Measurements from ENCODE around the gene MIB2.
"Not testable (repeated sequence)": the region's sequence is repeated elsewhere in the genome, so short reads cannot be mapped to it uniquely, and the experiment has no call there.

Gene MIB2

DNA sequence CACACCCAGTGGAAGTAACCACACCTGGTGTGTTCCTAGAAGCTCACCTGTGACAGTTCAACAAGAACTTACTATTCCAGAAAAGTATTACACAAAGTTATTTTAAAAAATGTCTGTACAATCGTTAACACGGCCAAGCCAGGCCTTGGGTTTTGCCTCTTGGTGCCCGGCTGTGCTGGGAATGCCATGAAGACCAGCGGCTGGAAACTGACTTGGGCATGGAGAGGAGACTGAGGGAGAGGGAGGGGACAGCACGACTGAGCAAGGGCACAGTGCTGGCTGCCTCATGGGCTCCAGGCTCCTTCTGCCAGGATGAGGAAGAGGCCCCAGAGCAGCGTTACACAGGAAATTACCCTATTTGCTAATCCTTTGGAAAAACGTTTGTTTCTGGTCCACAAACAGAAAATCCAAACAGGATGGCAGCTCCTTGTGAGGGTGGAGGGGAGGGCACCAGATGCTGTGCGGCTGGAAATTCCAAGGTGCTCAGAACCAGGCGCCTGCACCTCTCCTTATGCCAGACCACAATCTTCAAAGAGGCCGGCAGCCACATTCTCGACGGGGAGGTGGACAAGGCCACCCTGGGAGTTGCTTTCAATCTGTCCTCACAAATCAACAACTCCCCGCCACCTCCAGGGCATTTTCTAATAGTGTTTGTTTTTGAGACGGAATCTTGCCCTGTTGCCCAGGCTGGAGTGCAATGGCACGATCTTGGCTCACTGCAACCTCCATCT is 47.7 kb downstream of the MIB2 start:
- not testable (repeated sequence) for DNase-seq

GRCh38 chr1:1664318-1664717 is 49.0 kb downstream of the MIB2 start:
- DNase-seq = not testable (repeated sequence)

GRCh38 chr1:1664941-1665814 is 49.9 kb downstream of the MIB2 start:
- no peak for DNase-seq

GRCh38 chr1:1665815-1666251 is 50.5 kb downstream of the MIB2 start:
- no peak for DNase-seq

GRCh38 chr1:1666526-1666925 is 51.2 kb downstream of the MIB2 start:
- no peak for DNase-seq

- no peak for DNase-seq
Observed at GRCh38 chr1:1669468-1670440, 54.5 kb downstream of the MIB2 start.

DNA sequence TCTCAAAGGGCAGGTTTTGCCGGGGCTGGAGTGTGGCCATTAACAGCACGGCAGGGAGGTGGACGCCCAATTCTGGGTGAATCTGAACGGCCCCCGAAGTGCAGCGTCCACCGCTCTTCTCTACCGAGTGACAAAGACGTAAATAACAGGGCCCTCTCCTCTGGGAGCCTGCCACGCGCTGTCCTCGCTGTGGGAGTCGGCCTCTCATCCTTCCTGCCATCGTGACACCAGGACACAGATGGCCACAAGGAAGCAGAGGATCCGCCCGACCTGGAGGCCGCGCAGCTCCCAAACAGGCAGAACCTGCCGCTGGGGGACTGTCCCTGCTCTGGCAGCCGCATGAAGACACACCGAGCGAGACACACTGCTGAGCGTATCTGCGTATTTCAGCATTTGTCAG is 55.6 kb downstream of the MIB2 start:
- no peak for DNase-seq

- no peak for DNase-seq
Observed at GRCh38 chr1:1671365-1672119, 56.2 kb downstream of the MIB2 start.

DNA sequence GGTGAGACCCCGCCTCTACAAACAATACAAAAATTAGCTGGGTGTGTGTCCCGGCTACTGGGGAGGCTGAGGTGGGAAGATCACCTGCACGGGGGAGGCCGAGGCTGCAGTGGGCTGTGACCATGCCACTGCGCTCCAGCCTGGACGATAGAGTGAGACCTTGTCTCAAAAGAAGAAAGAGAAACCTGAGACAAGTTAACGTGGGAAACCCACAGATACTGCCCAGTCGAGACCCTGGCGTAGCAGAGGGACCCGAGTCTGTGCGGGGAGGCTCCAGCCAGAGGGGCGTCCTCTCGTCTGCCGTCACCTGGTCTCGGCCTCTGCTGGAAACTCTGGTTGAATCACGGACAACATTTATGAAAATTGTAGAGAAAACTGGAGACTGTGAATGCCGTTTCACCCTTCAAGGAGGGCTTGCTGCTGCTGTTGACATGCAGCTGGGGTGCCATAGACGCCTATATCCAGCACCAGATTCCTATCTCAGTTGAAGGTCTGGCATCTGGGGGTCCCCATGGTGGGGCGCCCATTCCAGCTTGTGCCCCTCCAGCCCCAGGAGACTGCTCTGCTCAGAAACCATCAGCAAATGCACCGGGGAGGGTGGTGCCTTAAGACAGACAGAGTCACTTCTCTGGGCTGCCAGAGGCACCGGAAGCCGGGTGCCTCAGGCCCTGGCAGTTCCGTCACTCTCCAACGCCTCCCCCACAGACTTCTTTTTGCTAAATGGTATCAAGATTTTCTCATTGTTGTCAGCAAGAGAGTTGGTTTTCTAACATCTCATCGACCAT is 57.1 kb downstream of the MIB2 start:
- no peak for DNase-seq

- not testable (repeated sequence) for DNase-seq
Observed at GRCh38 chr1:1674806-1675205, 59.5 kb downstream of the MIB2 start.

- not testable (repeated sequence) for DNase-seq
Observed at GRCh38 chr1:1675218-1675617, 59.9 kb downstream of the MIB2 start.

- not testable (repeated sequence) for DNase-seq
Observed at GRCh38 chr1:1676087-1676486, 60.8 kb downstream of the MIB2 start.

DNA sequence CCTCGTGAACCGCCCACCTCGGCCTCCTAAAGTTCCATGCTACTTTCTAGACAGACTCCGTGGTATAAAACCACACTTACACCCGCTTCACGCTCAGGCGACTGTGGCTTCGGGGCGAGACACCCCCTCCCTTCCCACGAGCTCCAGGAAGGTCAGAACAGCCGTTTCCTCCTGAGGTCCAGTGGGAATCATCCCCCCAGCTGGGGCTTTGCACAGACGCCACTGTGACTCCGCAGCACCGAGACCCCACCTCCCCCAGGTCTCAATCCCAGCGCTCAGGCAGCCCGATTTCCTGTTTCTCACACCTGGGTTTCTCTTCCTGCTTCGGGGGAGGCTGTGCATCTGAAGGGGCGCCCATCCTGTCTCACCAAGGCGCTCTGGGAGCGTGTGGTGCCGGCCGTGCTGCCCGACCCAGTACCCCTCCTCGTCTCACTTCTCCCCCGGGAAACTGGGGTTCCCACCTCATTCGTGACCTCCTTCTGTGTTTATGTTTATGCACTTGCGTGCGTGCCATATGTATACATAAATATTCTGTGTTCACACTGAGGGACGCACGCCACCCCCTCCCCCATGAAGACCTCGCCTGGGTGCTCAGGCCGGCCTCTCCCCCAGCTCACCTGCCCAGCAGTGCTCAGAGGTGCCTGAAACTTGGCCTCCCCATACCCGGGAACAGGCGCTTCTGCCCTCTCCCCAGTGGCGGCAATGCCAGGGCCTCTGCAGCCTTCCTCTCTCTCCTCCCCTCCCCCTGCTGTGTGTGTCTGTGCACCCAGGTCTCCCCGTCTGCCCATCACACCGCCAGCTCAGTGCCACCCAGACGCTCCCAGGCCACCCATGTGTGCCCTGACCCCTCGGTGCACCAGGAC is 62.6 kb downstream of the MIB2 start:
- DNase-seq = no peak

DNA sequence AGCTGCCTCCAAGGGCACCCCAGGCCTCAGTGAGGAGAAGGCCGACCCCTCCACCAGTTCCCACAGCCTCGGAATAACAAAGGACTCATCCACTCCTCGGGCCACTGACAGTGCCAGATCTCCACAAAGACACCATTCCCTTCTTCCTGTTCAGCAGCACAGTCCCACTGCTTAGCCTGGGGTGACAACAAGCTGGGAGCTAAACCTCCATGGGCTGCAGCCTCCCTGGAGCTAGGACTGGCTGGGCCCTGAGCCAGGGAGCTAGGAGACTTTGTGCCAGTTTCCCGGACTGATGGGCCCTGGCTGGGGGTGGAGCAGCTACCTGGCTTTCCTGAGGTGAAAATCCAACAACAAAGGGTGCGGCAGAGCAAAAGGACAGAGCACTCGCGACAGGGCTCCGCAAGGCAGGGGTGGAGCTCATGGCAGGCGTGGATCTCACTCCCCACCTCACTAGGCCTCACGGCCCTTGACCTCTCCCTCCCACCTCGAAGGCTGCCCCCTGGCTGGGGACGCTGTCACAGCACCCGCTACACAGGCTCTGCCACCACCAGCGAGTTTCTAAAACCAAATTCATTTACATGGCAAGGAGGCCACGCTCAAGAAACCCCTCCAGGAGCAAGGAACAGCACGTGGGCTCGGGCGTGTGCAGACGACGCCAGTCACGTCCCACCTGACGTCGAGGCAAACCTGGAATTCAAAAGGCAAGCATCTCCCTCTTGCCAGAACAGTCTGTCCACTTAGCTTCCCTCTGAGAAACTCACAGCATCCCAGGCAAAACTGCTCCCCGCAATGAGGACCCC is 63.5 kb downstream of the MIB2 start:
- DNase-seq = no peak
